DOHH2 (cell line): ENCODE data around the gene CYP2W1.

Experiments used
- H3F3A ChIP-seq: fragments of 200-600 bp; sonication (generic), shearing (Covaris generic); 2 replicates; pipeline ENCODE4 v1.6.0; 2016; ENCODE audit warnings: antibody characterized with exemption, mild to moderate bottlenecking; ENCODE audit not compliant: control insufficient read depth, insufficient read depth
- H3K27ac ChIP-seq: fragments of 200-600 bp; sonication (generic); 2 replicates; pipeline ENCODE4 v1.5.1; 2014; ENCODE audit warnings: low read depth, mild to moderate bottlenecking, low read length, moderate library complexity
- H3K27me3 ChIP-seq: fragments of 200-600 bp; sonication (generic); 2 replicates; pipeline ENCODE4 v1.6.1; 2014; ENCODE audit warnings: mild to moderate bottlenecking, low read length, mixed read lengths; ENCODE audit not compliant: control insufficient read depth
- H3K36me3 ChIP-seq: fragments of 200-600 bp; sonication (generic); 2 replicates; pipeline ENCODE4 v1.6.1; 2014; ENCODE audit warnings: mild to moderate bottlenecking, low read length, moderate library complexity, mixed read lengths; ENCODE audit not compliant: control insufficient read depth
- H3K4me1 ChIP-seq: fragments of 200-600 bp; sonication (generic); 2 replicates; pipeline ENCODE4 v1.6.1; 2014; ENCODE audit warnings: mild to moderate bottlenecking, low read length, mixed read lengths; ENCODE audit not compliant: control insufficient read depth
- H3K4me2 ChIP-seq: fragments of 200-600 bp; sonication (generic); 2 replicates; pipeline ENCODE4 v1.6.0; 2014; ENCODE audit warnings: mild to moderate bottlenecking, low read length, moderate library complexity
- H3K4me3 ChIP-seq: fragments of 200-600 bp; sonication (generic); 2 replicates; pipeline ENCODE4 v1.5.1; 2014; ENCODE audit warnings: mild to moderate bottlenecking, low read length, mixed read lengths
- H3K79me2 ChIP-seq: fragments of 200-600 bp; sonication (generic); 2 replicates; pipeline ENCODE4 v1.6.1; 2014; ENCODE audit warnings: mild to moderate bottlenecking, low read length, mixed read lengths; ENCODE audit not compliant: control insufficient read depth
- H3K9me2 ChIP-seq: fragments of 200-600 bp; sonication (generic); replicated peaks from 2 replicates; pipeline ENCODE4 v1.6.1; 2014; ENCODE audit warnings: mild to moderate bottlenecking, low read length, mixed read lengths; ENCODE audit not compliant: control insufficient read depth
- H3K9me3 ChIP-seq: fragments of 200-600 bp; sonication (generic); 2 replicates; pipeline ENCODE4 v1.6.1; 2014; ENCODE audit warnings: antibody characterized with exemption, low read length, mixed read lengths; ENCODE audit not compliant: control insufficient read depth, insufficient read depth
- H4K20me1 ChIP-seq: fragments of 200-600 bp; sonication (generic); 2 replicates; pipeline ENCODE4 v1.6.0; 2014; ENCODE audit warnings: low read depth, mild to moderate bottlenecking, antibody characterized with exemption, low read length, moderate library complexity; ENCODE audit not compliant: control insufficient read depth, insufficient read depth
- CTCF ChIP-seq: fragments of 200-600 bp; sonication (generic); IDR thresholded peaks from one replicate; pipeline ENCODE4 v1.5.1; 2014; ENCODE audit warnings: antibody characterized with exemption, mild to moderate bottlenecking, low read depth, low read length; ENCODE audit not compliant: poor library complexity, severe bottlenecking
- EZH2phosphoT487 ChIP-seq: fragments of 200-600 bp; sonication (generic); IDR thresholded peaks from 2 replicates; pipeline ENCODE4 v1.6.1; 2017; ENCODE audit warnings: borderline replicate concordance, mild to moderate bottlenecking, antibody characterized with exemption, low read length, moderate library complexity, mixed read lengths

CYP2W1 gene

GRCh38 chr7:987909-988308 is 4.9 kb downstream of the CYP2W1 start:
- Histone ChIP-seq H3K27me3 (peaks cover 10% of the 10 kb centered on the region), H3K4me3 (no peak overlapping the region), H3K79me2 (no peaks in the 10 kb centered on the region), H3K9me3 (no peaks in the 10 kb centered on the region), H3K9me2 (no peaks in the 10 kb centered on the region), H4K20me1 (no peaks in the 10 kb centered on the region), H3F3A (0 out of 2 replicates have a peak, but pooled peaks cover 3% of the 10 kb centered on the region), H3K27ac (no peak overlapping the region), H3K36me3 (no peaks in the 10 kb centered on the region), H3K4me1 (peaks cover 19% of the 10 kb centered on the region), H3K4me2 (no peak overlapping the region)
- TF ChIP-seq CTCF = no peak

DNA sequence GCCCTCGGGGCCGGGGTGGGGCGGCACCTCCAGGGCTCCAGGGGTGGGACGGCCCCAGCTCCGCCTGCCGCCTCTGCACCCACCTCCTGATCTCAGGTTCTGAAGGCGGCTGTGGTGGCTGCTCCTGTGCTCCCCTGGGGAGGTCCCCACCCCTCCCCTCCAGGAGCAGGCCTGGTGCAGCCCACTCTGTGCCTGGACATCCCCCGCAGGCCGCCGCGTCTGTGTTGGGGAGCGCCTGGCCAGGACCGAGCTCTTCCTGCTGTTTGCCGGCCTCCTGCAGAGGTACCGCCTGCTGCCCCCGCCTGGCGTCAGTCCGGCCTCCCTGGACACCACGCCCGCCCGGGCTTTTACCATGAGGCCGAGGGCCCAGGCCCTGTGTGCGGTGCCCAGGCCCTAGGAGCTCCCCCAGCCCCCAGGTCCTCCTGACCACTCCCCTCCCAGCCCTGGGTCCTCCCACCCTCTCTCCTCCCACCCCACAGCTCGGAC is 5.5 kb downstream of the CYP2W1 start:
- peaks cover 10% of the 10 kb centered on the region for H3K27me3 ChIP-seq
- no peaks in the 10 kb centered on the region for H3K79me2 ChIP-seq
- H3K36me3 ChIP-seq = no peaks in the 10 kb centered on the region
- no peaks in the 10 kb centered on the region for H4K20me1 ChIP-seq
- H3K9me3 ChIP-seq = no peaks in the 10 kb centered on the region
- H3K4me3 ChIP-seq = no peak overlapping the region
- 0 out of 2 replicates have a peak, but pooled peaks cover 3% of the 10 kb centered on the region for H3F3A ChIP-seq
- H3K4me2 ChIP-seq = no peak overlapping the region
- no peaks in the 10 kb centered on the region for H3K9me2 ChIP-seq
- H3K4me1 ChIP-seq = peaks cover 25% of the 10 kb centered on the region
- TF ChIP-seq EZH2phosphoT487 (no peak), CTCF (no peak)
- no peak overlapping the region for H3K27ac ChIP-seq

- Histone ChIP-seq H3K36me3 (no peaks in the 10 kb centered on the region), H4K20me1 (no peaks in the 10 kb centered on the region), H3F3A (peaks cover 3% of the 10 kb centered on the region; the same call in 1 of the 2 replicates), H3K27ac (no peak overlapping the region), H3K4me2 (no peak overlapping the region), H3K9me2 (no peaks in the 10 kb centered on the region), H3K9me3 (no peaks in the 10 kb centered on the region), H3K79me2 (no peaks in the 10 kb centered on the region), H3K27me3 (peaks cover 10% of the 10 kb centered on the region), H3K4me3 (no peak overlapping the region), H3K4me1 (peaks cover 30% of the 10 kb centered on the region)
- TF ChIP-seq CTCF = no peak
- no peak for TF ChIP-seq EZH2phosphoT487
These were observed 6.1 kb downstream of the CYP2W1 start for GRCh38 chr7:988963-989529.
